Middle frontal gyrus (tissue), 1 donor: ENCODE measurements around the gene ARMC12.

Experiments
- DNase-seq: peaks from one replicate; pipeline ENCODE4 v3.0.0-alpha.2; 2015; ENCODE audit warnings: low spot score; ENCODE audit errors: extremely low spot score

ARMC12 gene

GRCh38 chr6:35735452-35735851, 1.4 kb upstream of the ARMC12 start:
- no peak for DNase-seq

DNA sequence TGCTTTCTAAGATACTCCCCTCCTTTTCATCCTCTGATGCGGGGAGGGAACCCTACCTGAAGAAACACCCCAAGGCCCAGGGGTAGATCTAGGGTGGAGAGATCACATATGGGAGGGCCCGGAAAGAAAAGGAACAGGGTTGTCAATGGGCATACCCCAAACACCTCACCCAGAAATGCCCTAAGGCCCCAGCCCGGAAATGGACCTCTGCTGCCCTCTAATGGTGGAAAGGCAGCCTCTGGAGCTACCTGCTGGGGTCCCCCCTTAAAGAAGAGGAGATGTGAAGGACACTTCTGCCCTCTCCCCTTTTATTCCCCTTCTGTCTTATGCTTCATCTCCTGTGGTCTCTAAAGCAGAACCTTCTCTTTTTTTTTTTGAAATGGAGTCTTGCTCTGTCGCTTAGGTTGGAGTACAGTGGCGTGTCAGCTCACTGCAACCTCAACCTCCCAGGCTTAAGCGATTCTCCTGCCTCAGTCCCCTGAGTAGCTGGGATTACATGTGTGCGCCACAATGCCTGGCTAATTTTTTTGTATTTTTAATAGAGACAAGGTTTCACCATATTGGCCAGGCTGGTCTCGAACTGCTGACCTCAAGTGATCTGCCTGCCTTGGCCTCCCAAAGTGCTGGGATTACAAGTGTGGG, 458 bp upstream of the ARMC12 start:
- no peak for DNase-seq

- no peak for DNase-seq
Measured at GRCh38 chr6:35737413-35738211, 780 bp downstream of the ARMC12 start.

DNA sequence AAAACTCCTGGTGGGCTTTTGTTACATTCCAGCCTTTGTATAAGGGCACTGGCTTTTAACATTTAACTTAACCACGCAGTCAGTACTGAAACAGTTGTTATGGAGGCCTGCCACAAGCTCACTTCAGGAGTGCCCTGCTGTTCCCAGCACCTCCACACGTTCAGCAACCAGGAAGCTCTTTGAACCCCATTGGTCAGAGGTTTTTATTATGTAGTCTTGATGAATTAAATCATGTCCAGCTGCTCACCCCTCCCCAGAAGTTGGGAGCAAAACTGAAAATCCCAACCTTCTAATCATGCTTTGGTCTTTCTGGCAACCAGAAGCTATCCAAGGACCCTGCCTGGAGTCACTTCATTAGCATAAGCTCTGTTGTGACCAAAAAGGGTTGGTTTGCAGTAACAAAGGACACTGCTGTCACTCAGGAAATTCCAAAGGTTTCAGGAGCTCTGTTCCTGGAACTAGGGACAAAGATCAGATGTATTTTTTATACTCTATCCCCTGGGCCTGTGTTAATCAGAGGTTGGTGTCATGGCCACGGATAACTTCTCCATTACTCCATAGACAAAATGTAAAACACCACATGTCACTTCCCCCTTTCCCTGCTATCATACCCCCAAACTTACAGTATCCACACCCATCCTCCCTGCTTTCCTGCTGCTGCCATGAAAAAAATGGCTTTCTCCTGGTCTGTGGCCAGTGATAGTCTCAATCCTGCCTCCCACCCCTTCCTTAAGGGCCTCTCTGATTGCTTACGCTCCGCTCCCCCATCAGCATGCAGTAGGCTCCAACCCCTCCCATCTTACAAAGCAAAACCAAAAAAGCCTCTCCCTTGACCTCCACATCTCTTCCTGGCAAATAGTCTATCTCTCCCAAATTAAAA, 3.1 kb downstream of the ARMC12 start:
- no peak for DNase-seq

DNA sequence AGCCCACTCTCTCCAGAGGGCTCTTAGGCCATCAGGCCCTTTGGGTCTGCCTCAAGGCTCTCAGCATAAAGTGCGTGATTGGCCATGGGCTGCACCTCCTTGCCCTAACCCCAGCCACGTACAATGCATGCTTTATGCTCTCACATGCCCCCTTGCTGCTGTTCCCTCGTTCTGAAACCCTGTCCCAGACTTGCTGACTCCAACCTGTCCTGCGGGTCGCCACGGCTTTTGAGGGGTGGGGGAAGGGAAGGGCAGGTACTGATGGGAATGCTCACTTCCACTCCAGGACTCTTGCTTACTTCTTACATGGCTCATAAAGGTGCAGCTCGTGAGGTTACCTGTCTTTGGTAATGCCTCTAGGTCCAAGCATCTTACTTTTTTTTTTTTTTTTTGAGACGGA, 6.0 kb downstream of the ARMC12 start:
- no peak for DNase-seq

- no peak for DNase-seq
Measured at GRCh38 chr6:35745509-35745908, 8.7 kb downstream of the ARMC12 start.

DNA sequence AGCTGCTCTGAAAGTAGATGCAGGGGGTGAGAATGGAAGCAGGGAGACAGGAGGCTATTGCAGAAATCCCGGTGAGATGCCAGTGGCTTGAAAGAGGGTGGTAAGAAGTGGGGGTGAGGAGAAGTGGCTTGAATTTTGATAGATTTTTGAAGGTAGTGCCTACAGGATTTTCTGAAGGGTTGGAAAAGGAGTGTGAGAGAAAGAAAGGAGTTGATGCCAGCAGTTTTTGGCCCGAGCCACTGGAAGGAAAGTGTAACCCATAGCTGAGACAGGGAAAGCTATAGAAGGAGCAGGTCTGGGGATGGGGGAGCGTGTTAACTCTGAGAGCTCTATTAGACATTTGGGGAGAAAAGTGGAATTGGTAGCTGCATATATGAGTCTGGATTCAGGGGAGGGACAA, 9.7 kb downstream of the ARMC12 start:
- no peak for DNase-seq

- DNase-seq, result no peak
Measured at GRCh38 chr6:35747877-35748276, 11.0 kb downstream of the ARMC12 start.

DNA sequence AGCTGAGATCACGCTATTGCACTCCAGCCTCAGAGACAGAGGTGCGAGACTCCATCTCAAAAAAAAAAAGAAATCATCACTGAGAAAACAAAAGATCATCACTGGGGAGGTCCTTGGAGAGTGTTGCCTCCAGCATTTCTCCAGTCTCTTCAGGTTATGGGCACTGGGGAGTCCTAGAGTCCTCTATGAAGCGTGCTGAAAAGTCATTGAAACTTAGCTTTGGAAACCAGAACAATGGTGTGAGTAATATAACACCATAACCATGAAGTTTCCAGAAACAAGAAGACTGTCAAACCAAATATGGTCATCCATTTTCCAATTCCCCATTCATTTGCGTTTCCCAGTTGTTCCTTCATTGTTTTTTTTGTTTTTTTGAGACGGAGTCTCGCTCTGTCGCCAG, 13.7 kb downstream of the ARMC12 start:
- no peak for DNase-seq

DNA sequence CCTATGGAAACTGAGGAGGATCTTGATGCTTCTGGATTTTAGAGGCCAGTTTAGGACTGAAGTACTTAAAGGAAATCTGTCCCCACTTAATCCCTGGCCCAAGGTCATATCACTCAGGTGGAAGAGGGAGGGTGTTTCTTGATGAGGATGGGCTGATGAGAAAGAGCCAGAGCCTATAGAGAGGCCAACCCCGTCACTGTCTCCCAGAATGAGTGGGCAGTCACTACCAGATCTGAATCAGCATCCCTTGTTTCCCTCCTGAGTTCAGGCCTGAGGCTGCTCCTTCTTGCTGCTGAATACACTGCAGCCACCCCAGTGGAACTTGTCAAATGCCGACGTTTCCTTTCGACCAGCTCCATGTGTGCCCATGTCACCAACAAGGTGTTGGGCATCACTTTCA, 14.8 kb downstream of the ARMC12 start:
- DNase-seq, result no peak

DNA sequence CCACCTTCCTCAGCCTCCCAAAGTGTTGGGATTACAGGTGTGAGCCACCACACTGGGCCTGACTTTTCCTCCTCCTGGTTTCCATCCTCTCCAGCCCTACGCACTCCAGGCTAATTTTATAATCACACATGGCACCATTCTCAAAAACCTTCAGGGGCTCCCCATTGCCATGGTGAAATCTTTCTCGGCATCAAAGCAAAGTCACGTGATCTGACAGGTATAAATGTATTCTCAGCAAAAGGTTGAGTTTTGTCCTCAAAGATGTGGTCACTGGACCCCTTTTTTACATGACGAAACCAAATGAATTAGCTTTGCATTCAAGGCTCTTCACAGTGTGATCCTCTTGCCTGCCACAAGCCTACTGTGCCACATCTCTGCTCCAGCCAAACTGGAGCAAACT, 15.5 kb downstream of the ARMC12 start:
- DNase-seq, result no peak

GRCh38 chr6:35754452-35755277, 17.8 kb downstream of the ARMC12 start:
- no peak for DNase-seq

DNA sequence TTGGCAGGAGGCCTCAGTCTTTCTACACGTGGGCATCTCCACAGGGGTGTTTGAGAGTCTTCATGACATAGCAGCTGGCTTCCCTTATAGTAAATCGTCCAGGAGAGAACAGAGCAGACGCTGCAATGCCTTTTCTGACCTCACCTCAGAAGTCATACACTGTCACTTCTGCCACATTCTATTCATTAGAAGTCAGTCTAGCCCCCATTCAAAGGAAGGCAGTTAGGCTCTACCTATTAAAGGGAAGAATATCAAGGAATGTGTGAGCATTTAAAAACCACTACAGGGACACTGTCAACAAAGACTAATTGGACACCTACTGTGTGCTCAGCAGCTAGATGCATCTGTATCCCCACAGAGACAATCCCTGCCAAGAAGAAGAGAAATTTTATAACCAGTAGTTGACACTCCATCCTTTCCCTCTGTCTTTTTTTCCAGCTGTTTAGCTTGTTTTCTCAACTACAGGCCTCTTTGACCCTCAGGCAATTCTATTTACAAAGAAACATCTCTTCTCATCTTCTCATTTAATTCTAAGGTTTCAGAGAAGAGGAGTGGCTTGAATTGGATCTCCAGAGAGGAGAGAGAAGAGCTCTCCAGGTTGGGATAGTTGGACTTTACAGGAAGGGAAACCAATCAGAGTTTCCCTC, 18.6 kb downstream of the ARMC12 start:
- DNase-seq, result no peak

DNA sequence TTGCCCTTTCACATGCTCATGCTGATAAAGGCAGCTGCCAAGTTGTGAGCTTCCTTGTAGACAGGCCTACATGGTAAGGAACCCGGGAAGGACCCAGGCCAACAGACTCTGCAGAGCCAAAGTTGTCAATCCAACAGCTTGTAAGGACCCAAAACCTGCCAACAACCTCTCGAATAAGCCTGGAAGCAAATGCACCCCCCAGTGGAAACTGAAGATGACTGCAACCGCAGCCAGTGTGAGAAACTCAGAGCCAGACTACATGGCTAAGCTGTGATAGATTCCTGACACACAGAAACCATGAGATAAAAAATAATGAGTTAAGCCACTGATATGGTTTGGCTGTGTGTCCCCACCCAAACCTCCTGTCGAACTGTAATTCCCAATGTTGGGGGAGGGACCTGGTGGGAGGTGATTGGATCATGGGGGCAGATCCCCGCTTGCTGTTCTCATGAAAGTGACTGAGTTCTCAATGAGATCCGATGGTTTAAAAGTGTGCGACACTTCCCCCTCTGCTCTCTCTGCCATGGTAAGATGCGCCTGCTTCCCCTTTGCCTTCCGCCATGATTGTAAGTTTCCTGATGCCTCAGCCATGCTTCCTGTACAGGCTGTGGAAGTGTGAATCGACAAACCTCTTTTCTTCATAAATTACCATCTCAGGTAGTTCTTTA, 20.8 kb downstream of the ARMC12 start:
- DNase-seq, result no peak

- DNase-seq, result no peak
Measured at GRCh38 chr6:35759426-35759825, 22.6 kb downstream of the ARMC12 start.

- DNase-seq, result no peak
Measured at GRCh38 chr6:35765739-35766138, 28.9 kb downstream of the ARMC12 start.

- DNase-seq, result no peak
Measured at GRCh38 chr6:35769211-35769610, 32.4 kb downstream of the ARMC12 start.

- DNase-seq, result no peak
Measured at GRCh38 chr6:35771343-35771627, 34.5 kb downstream of the ARMC12 start.

- no peak for DNase-seq
Measured at GRCh38 chr6:35774116-35774794, 37.4 kb downstream of the ARMC12 start.

DNA sequence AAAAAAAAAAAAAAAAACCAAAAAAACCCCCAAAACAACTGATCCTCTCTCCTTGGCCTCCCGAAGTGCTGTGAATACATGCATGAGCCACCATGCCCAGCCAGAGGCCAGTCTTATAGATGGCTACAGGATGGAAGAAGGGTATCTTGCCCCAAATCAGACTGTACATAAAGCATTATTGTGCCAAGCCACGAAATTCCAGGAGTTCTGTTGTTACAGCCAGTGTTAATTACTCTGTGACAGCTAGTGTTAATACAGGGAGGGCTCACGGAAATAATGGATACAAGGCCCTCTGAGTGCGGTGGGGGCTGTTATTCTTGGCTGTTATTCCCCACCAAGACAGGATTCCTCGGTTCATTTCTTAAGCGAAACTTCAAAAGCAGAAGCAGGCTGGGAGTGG, 38.2 kb downstream of the ARMC12 start:
- no peak for DNase-seq
